ENCODE results near the gene ACKR3.

DNA sequence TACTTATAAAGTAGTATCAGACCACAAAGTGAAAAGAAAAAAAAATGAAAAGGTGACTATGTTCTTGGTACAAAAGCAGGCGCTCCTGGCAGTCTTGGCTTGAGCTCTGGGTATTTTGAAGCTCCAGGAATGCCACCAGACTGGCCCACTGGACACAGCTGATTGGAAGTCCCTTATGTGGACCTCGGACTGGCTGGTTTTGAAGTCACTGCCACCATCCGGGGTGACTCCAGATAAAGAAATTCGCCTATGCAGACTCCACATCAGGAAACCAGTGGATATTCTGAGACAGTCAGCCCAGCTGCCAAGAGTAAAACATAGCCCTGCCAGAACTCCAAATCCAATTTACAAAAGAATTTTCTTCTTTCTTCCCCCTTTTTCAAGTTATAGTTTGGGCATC lies 28.0 kb downstream of the ACKR3 start:
- TF ChIP-seq, protein P1, sequence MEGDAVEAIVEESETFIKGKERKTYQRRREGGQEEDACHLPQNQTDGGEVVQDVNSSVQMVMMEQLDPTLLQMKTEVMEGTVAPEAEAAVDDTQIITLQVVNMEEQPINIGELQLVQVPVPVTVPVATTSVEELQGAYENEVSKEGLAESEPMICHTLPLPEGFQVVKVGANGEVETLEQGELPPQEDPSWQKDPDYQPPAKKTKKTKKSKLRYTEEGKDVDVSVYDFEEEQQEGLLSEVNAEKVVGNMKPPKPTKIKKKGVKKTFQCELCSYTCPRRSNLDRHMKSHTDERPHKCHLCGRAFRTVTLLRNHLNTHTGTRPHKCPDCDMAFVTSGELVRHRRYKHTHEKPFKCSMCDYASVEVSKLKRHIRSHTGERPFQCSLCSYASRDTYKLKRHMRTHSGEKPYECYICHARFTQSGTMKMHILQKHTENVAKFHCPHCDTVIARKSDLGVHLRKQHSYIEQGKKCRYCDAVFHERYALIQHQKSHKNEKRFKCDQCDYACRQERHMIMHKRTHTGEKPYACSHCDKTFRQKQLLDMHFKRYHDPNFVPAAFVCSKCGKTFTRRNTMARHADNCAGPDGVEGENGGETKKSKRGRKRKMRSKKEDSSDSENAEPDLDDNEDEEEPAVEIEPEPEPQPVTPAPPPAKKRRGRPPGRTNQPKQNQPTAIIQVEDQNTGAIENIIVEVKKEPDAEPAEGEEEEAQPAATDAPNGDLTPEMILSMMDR (conservative IDR thresholded peaks at IDR 0.05; ENCODE audit: low read length) = no peak
- no peak for TF ChIP-seq EZH2phosphoT487 (IDR thresholded peaks at IDR 0.05; ENCODE audit: borderline replicate concordance)
